Fibroblast of skin of abdomen (primary cell): ENCODE results near the gene CRTAC1. TPM values are rescaled to one million over a fixed set of nuclear protein-coding genes. Genes with fewer than 3 reads are reported as not detected.
A peak's percentile ranks its signal among the peaks of the same experiment; 100 is the strongest.

ENCODE experiments used
- DNase-seq: peaks from one replicate; pipeline ENCODE4 v3.0.0-alpha.2; 2013
- polyA plus RNA-seq, 2 experiments: library from polyadenylated mRNA; unstranded; fragments of 120-200 nt; gene quantifications; one replicate each; pipeline ENCODE4 v1.2.1, GENCODE V29; 2013; ENCODE audit not compliant: insufficient read length in 2 of 2

CRTAC1 gene
- polyA plus RNA-seq (2013, experiment 1 of 2; ENCODE audit: insufficient read length) = 0.06 TPM
- 0.10 TPM for polyA plus RNA-seq (2013, experiment 2 of 2; ENCODE audit: insufficient read length)

- DNase-seq = peak; percentile 25
These were observed at the start of gene CRTAC1 for GRCh38 chr10:98030093-98030821. TSS of gene CRTAC1 (minus strand) at chr10:98030621. CDS start at chr10:98030472, 149 bp downstream.

GRCh38 chr10:98078774-98079173 is 48.4 kb upstream of the CRTAC1 start:
- DNase-seq = no peak

GRCh38 chr10:98077223-98077622 is 46.8 kb upstream of the CRTAC1 start:
- DNase-seq = no peak

GRCh38 chr10:98076086-98076485 is 45.7 kb upstream of the CRTAC1 start:
- DNase-seq = no peak

GRCh38 chr10:98074315-98074911 is 44.0 kb upstream of the CRTAC1 start:
- DNase-seq = no peak

- no peak for DNase-seq
These were observed 36.7 kb upstream of the CRTAC1 start for GRCh38 chr10:98067165-98067564.

GRCh38 chr10:98063740-98064027 is 33.3 kb upstream of the CRTAC1 start:
- DNase-seq = no peak

- DNase-seq = no peak
These were observed 32.0 kb upstream of the CRTAC1 start for GRCh38 chr10:98062424-98062823.

GRCh38 chr10:98060079-98060478 is 29.7 kb upstream of the CRTAC1 start:
- no peak for DNase-seq

- DNase-seq = no peak
These were observed 27.9 kb upstream of the CRTAC1 start for GRCh38 chr10:98058295-98058694.

GRCh38 chr10:98055841-98056516 is 25.6 kb upstream of the CRTAC1 start:
- DNase-seq = peak; percentile 13

GRCh38 chr10:98047009-98047741 is 16.8 kb upstream of the CRTAC1 start:
- no peak for DNase-seq

GRCh38 chr10:98045785-98046389 is 15.5 kb upstream of the CRTAC1 start:
- peak; percentile 30 for DNase-seq

- peak; percentile 18 for DNase-seq
These were observed 11.1 kb upstream of the CRTAC1 start for GRCh38 chr10:98041352-98042043.

GRCh38 chr10:98039690-98040381 is 9.4 kb upstream of the CRTAC1 start:
- no peak for DNase-seq

GRCh38 chr10:98038288-98038687 is 7.9 kb upstream of the CRTAC1 start:
- no peak for DNase-seq

- no peak for DNase-seq
These were observed 5.2 kb upstream of the CRTAC1 start for GRCh38 chr10:98035599-98035998.

GRCh38 chr10:98033515-98033914 is 3.1 kb upstream of the CRTAC1 start:
- DNase-seq = no peak

GRCh38 chr10:98031440-98031839 is 1.0 kb upstream of the CRTAC1 start:
- DNase-seq = no peak

GRCh38 chr10:98030991-98031431 is 590 bp upstream of the CRTAC1 start:
- DNase-seq = no peak
